Adipose tissue (tissue), 3 donors: ENCODE measurements around the gene FATE1. TPM values are rescaled to one million over a fixed set of nuclear protein-coding genes. Genes with fewer than 3 reads are reported as not detected.

ENCODE experiments used
- H3K27ac ChIP-seq: one replicate; pipeline ENCODE4 v1.5.1; 2013; ENCODE audit warnings: low read depth, low read length
- WGBS, 3 donors: extraction: QIAGEN DNeasy Blood & Tissue Kit; methylation state at CpG; one replicate each; pipeline ENCODE4 v1.1.7; 2013; 5-methylcytosine and 5-hydroxymethylcytosine counted together
- polyA plus RNA-seq, 3 donors: library from polyadenylated mRNA; stranded (reverse); fragments of 200-250 nt; gene quantifications; one replicate each; pipeline ENCODE4 v1.2.3, GENCODE V29; 2013
- donor health status: healthy with polysubstance abuse.
- donor health status: Bipolar disorder and iron deficiency.
- donor health status: healthy.

The FATE1 gene
- polyA plus RNA-seq, 3 donors, result 0.15 TPM; not detected in 2

- no peak within 1 kb of the TSS for H3K27ac ChIP-seq
- 56 to 84% (median 58%) methylated on average over 4 of the region's 4 CpGs for WGBS, 3 donors
These were observed 18.6 kb downstream of the FATE1 start, which contains the start of gene CNGA2 for GRCh38 chrX:151734446-151734845. CNGA2 (plus strand) TSS chrX:151734746; CDS start chrX:151738484, 3,738 bp downstream.

GRCh38 chrX:151735219-151735618 is 19.4 kb downstream of the FATE1 start:
- 42 to 84% (median 64%) methylated on average over 2 of the region's 2 CpGs for WGBS, 3 donors
- no peak overlapping the region for H3K27ac ChIP-seq

- 69 to 85% (median 76%) methylated on average over 6 of the region's 6 CpGs for WGBS, 3 donors
- no peak overlapping the region for H3K27ac ChIP-seq
These were observed 20.9 kb downstream of the FATE1 start for GRCh38 chrX:151736685-151737084.

GRCh38 chrX:151737494-151737893 is 21.7 kb downstream of the FATE1 start:
- H3K27ac ChIP-seq, result no peak overlapping the region
- WGBS, 3 donors, result 61 to 80% (median 79%) methylated on average over 5 of the region's 5 CpGs

- WGBS, 3 donors, result 77 to 85% (median 81%) methylated on average over 7 of the region's 7 CpGs
- H3K27ac ChIP-seq, result no peak overlapping the region
These were observed 22.9 kb downstream of the FATE1 start for GRCh38 chrX:151738751-151739150.

- no peak overlapping the region for H3K27ac ChIP-seq
- WGBS, 3 donors, result 71 to 91% (median 77%) methylated on average over 3 to 4 of the region's 4 CpGs
These were observed 25.8 kb downstream of the FATE1 start for GRCh38 chrX:151741606-151742005.

- H3K27ac ChIP-seq, result no peak overlapping the region
- WGBS, 3 donors, result 85 to 93% (median 85%) methylated on average over 5 of the region's 5 CpGs
These were observed 26.5 kb downstream of the FATE1 start for GRCh38 chrX:151742311-151742710.

- H3K27ac ChIP-seq, result no peak overlapping the region
- WGBS, 3 donors, result 89 to 95% (median 89%) methylated on average over 19 to 21 of the region's 21 CpGs
These were observed 28.0 kb downstream of the FATE1 start for GRCh38 chrX:151743651-151744470.

GRCh38 chrX:151745651-151746050 is 29.8 kb downstream of the FATE1 start:
- no peak overlapping the region for H3K27ac ChIP-seq
- WGBS, 3 donors, result 65 to 88% (median 70%) methylated on average over 6 of the region's 6 CpGs

GRCh38 chrX:151746502-151746901 is 30.7 kb downstream of the FATE1 start:
- no peak overlapping the region for H3K27ac ChIP-seq
- WGBS, 3 donors, result 46 to 73% (median 60%) methylated on average over 2 of the region's 2 CpGs

GRCh38 chrX:151750511-151750910 is 34.7 kb downstream of the FATE1 start:
- no peak overlapping the region for H3K27ac ChIP-seq
- 92 to 97% (median 95%) methylated on average over 5 of the region's 5 CpGs for WGBS, 3 donors

GRCh38 chrX:151752847-151753246 is 37.0 kb downstream of the FATE1 start:
- 43 to 71% (median 63%) methylated on average over 5 of the region's 5 CpGs for WGBS, 3 donors
- H3K27ac ChIP-seq, result no peak overlapping the region

GRCh38 chrX:151753313-151754046 is 37.6 kb downstream of the FATE1 start:
- WGBS, 3 donors, result 7 to 12% (median 11%) methylated on average over 6 to 22 of the region's 22 CpGs

GRCh38 chrX:151754047-151754429 is 38.2 kb downstream of the FATE1 start:
- no peak overlapping the region for H3K27ac ChIP-seq
- WGBS, 3 donors, result 58 to 71% (median 68%) methylated on average over 6 of the region's 6 CpGs

More at GRCh38 chrX:151753313-151754046, 37.6 kb downstream of the FATE1 start:
- no peak overlapping the region for H3K27ac ChIP-seq

GRCh38 chrX:151754641-151755215 is 38.9 kb downstream of the FATE1 start:
- H3K27ac ChIP-seq, result no peak overlapping the region
- WGBS, 3 donors, result 71 to 77% (median 73%) methylated on average over 11 of the region's 11 CpGs

- 79 to 89% (median 89%) methylated on average over 11 of the region's 11 CpGs for WGBS, 3 donors
- no peak overlapping the region for H3K27ac ChIP-seq
These were observed 43.3 kb downstream of the FATE1 start for GRCh38 chrX:151759041-151759708.

- no peak overlapping the region for H3K27ac ChIP-seq
- 52 to 65% (median 61%) methylated on average over 2 of the region's 2 CpGs for WGBS, 3 donors
These were observed 47.0 kb downstream of the FATE1 start for GRCh38 chrX:151762802-151763201.

GRCh38 chrX:151763711-151764110 is 47.9 kb downstream of the FATE1 start:
- no peak overlapping the region for H3K27ac ChIP-seq
- WGBS, 3 donors, result 93 to 96% (median 94%) methylated on average over 8 of the region's 8 CpGs

- 75 to 100% (median 83%) methylated on average over 2 of the region's 2 CpGs for WGBS, 3 donors
- no peak overlapping the region for H3K27ac ChIP-seq
These were observed 49.2 kb downstream of the FATE1 start for GRCh38 chrX:151765026-151765425.
